Fibroblast of lung (primary cell): Measurements from ENCODE around the gene XPO5. TPM values are rescaled to one million over a fixed set of nuclear protein-coding genes. Genes with fewer than 3 reads are reported as not detected.
A peak's percentile ranks its signal among the peaks of the same experiment; 100 is the strongest.

Experiments
- DNase-seq, 2 donors: peaks; one replicate each; pipeline versions ENCODE4 v3.0.0 to v3.0.0-alpha.2; 2010; ENCODE audit warnings: low read depth in 2 of 2
- H2AFZ ChIP-seq: 2 replicates; pipeline ENCODE4 v1.5.1; 2012; ENCODE audit warnings: low read length, control low read depth, inconsistent platforms
- H3K27ac ChIP-seq: 2 replicates; pipeline ENCODE4 v1.5.1; 2011; ENCODE audit warnings: low read length, control low read depth; ENCODE audit not compliant: insufficient read depth
- H3K27me3 ChIP-seq: 2 replicates; pipeline ENCODE4 v1.5.1; 2011; ENCODE audit warnings: mild to moderate bottlenecking, low read length; ENCODE audit not compliant: control insufficient read depth, insufficient read depth
- H3K36me3 ChIP-seq: 2 replicates; pipeline ENCODE4 v1.5.1; 2011; ENCODE audit warnings: low read length; ENCODE audit not compliant: control insufficient read depth, insufficient read depth
- H3K4me1 ChIP-seq: 2 replicates; pipeline ENCODE4 v1.5.1; 2011; ENCODE audit warnings: low read length; ENCODE audit not compliant: control insufficient read depth, insufficient read depth; ENCODE audit errors: extremely low read depth
- H3K4me2 ChIP-seq: 2 replicates; pipeline ENCODE4 v1.5.1; 2011; ENCODE audit warnings: low read length, control low read depth; ENCODE audit not compliant: insufficient read depth; ENCODE audit errors: extremely low read depth
- H3K4me3 ChIP-seq, 4 experiments: fragments of 200-600 bp in 1 of 4; sonication (generic) in 1 of 4; replicated peaks in 1 of 4; 2 replicates each; pipeline ENCODE4 v1.5.1; 2011 to 2016; ENCODE audit warnings: low read length in 4 of 4, low read depth in 3 of 4, mild to moderate bottlenecking in 3 of 4, control low read depth in 2 of 4, inconsistent platforms in 1 of 4, mixed read lengths in 1 of 4; ENCODE audit not compliant: insufficient read depth in 1 of 4; ENCODE audit errors: control extremely low read depth in 1 of 4
- H3K79me2 ChIP-seq: 2 replicates; pipeline ENCODE4 v1.5.1; 2012; ENCODE audit warnings: mild to moderate bottlenecking, low read length, inconsistent platforms; ENCODE audit not compliant: control insufficient read depth, insufficient read depth
- H3K9ac ChIP-seq: 2 replicates; pipeline ENCODE4 v1.5.1; 2011; ENCODE audit warnings: mild to moderate bottlenecking, low read length, control low read depth; ENCODE audit not compliant: insufficient read depth
- H3K9me3 ChIP-seq: 2 replicates; pipeline ENCODE4 v1.5.1; 2012; ENCODE audit warnings: low read depth, low read length; ENCODE audit not compliant: control insufficient read depth, insufficient read depth
- H4K20me1 ChIP-seq: 2 replicates; pipeline ENCODE4 v1.5.1; 2011; ENCODE audit warnings: low read length; ENCODE audit not compliant: control insufficient read depth, insufficient read depth; ENCODE audit errors: extremely low read depth
- EZH2 ChIP-seq: IDR thresholded peaks from 2 replicates; pipeline ENCODE4 v1.5.1; 2012; ENCODE audit warnings: low read length, control low read depth, mild to moderate bottlenecking; ENCODE audit errors: missing control alignments
- polyA plus RNA-seq, 2 donors: library from polyadenylated mRNA; depleted of rRNA in 1 of 2; stranded (reverse) in 1 of 2; unstranded in 1 of 2; fragments of >200 nt; gene quantifications; 2 replicates each; pipeline ENCODE4 v1.2.1, GENCODE V29; 2011 to 2012; ENCODE audit warnings: missing spikeins in 1 of 2
- total RNA-seq: library from RNA; depleted of rRNA; stranded (reverse); fragments of >200 nt; gene quantifications from 2 replicates; pipeline ENCODE4 v1.2.1, GENCODE V29; 2014
- TF ChIP-seq, protein P1 (sequence below), 2 donors: IDR thresholded peaks in 1 of 2; conservative IDR thresholded peaks in 1 of 2; 1 replicate in 1 of 2; 2 replicates in 1 of 2; pipeline ENCODE4 v1.5.1; 2011 to 2012; ENCODE audit warnings: low read length in 2 of 2, control low read depth in 1 of 2, inconsistent platforms in 1 of 2, low read depth in 1 of 2, mild to moderate bottlenecking in 1 of 2

Gene XPO5
- total and polyA plus RNA-seq, 2 donors (not counting 1 experiment from before 2014, with no cell fraction given): 20.5 to 21.7 TPM

DNA sequence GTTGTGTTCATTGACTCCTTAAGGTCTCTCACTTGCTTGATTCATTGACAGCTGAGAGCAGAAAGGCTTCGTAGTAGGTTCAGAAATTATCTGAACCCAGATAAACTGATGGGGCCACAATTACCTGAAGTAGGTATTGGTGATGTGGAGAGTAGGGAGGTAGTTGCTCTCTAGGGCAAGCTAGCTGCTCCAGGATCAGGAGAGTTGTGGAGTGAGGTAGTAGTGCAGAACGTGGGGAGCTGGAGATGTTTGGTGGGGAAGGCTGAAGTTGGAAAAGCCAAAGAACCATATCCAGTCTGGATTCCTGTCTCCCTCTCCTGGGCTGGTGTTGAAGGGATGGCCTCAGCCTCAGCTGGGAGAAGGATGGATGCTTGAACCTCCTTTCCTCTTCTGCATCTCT lies 82.6 kb downstream of the XPO5 start:
- H3K27ac ChIP-seq: no peak overlapping the region
- no peaks in the 10 kb centered on the region for H3K36me3 ChIP-seq
- no peak overlapping the region for H3K9ac ChIP-seq
- H3K27me3 ChIP-seq: no peaks in the 10 kb centered on the region
- TF ChIP-seq EZH2: no peak
- TF ChIP-seq, protein P1, sequence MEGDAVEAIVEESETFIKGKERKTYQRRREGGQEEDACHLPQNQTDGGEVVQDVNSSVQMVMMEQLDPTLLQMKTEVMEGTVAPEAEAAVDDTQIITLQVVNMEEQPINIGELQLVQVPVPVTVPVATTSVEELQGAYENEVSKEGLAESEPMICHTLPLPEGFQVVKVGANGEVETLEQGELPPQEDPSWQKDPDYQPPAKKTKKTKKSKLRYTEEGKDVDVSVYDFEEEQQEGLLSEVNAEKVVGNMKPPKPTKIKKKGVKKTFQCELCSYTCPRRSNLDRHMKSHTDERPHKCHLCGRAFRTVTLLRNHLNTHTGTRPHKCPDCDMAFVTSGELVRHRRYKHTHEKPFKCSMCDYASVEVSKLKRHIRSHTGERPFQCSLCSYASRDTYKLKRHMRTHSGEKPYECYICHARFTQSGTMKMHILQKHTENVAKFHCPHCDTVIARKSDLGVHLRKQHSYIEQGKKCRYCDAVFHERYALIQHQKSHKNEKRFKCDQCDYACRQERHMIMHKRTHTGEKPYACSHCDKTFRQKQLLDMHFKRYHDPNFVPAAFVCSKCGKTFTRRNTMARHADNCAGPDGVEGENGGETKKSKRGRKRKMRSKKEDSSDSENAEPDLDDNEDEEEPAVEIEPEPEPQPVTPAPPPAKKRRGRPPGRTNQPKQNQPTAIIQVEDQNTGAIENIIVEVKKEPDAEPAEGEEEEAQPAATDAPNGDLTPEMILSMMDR (conservative IDR thresholded peaks at IDR 0.05 in 1 of 2, IDR thresholded peaks at IDR 0.05 in 1 of 2; ENCODE audit: low read depth in 1 of 2, low read length in 2 of 2): no peak
- no peak overlapping the region for H3K4me3 ChIP-seq
- H3K9me3 ChIP-seq: no peaks in the 10 kb centered on the region
- no peaks in the 10 kb centered on the region for H4K20me1 ChIP-seq
- peaks cover 29% of the 10 kb centered on the region for H3K4me1 ChIP-seq
- H3K79me2 ChIP-seq: peaks cover 12% of the 10 kb centered on the region
- DNase-seq: no peak
- H2AFZ ChIP-seq: no peak overlapping the region
- no peak overlapping the region for H3K4me2 ChIP-seq

DNA sequence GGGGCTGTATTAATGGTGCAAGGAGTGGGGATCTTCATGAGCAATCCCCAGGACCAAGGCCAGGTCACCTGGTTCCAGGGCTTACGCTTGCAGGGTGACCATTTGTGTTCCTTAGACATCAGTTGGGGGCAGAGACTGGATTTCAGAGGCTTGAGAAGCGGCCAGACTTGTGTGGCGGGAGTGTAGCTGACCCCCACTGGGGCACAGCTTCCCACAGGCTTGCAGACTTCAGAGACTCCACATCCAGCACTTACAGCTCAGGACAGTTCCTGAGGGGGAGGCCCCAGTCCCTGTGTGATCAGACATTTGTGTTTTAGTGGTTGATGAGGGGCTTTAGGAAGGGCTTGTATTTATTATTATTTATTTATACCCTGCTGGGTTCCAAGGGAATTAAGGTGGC lies 83.2 kb downstream of the XPO5 start:
- Histone ChIP-seq H3K4me3 (peak overlapping the region in 1 of 4 experiments; percentile 27), H3K9ac (no peak overlapping the region)

DNA sequence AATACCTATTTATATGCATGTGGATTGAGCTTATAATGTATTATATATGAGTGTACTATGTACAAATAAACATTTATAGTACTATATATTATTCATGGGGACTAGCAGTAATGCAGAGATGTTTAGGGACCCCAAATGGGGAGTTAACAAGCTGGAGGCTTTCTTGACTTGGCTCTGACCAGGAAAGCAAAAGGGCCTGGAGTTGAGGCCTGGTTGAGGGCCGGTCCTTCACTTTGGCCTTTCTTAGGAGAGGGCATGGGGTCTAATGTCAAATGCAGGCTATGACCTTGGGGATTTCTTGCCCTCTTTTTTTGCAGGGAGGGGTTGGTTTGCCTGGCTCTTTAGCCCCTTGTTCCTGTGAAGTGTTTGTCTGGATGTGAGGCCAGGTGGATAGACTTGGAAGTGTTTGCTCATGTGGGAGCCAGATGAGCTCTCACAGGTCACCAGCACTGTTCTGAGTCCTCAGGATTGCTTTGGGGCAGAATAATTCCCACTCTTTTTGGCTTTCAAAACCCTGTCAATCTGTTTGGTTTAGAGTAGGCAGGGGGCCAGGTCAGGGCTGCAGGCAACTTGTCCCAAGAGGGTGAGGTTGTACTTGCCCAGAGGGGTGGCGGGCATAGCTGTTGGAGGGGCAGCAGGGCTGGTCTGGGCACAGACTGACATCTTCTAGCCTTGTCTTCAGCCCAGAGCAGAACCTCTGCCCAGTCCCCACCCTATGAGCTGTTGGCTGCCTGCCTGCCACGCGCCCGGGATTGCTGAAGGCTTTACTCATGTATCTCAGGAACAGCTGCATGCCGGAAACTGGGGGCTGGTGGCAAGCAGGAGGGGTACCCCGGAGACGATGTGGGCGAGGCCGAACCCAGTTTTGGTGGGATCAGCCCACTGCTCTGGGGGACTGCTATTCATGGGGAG lies 83.8 kb downstream of the XPO5 start:
- TF ChIP-seq EZH2: no peak
- TF ChIP-seq, protein P1 (conservative IDR thresholded peaks at IDR 0.05 in 1 of 2, IDR thresholded peaks at IDR 0.05 in 1 of 2; ENCODE audit: low read depth in 1 of 2, low read length in 2 of 2): no peak
- Histone ChIP-seq H3K9me3 (no peaks in the 10 kb centered on the region), H4K20me1 (no peaks in the 10 kb centered on the region), H3K79me2 (peaks cover 15% of the 10 kb centered on the region), H3K9ac (no peak overlapping the region), H3K4me1 (peaks cover 28% of the 10 kb centered on the region), H3K4me2 (peak overlapping the region; percentile 84), H3K27ac (peak overlapping the region; percentile 43), H2AFZ (no peak overlapping the region), H3K36me3 (no peaks in the 10 kb centered on the region), H3K27me3 (no peaks in the 10 kb centered on the region), H3K4me3 (peak overlapping the region in 1 of 4 experiments; percentile 27)
- DNase-seq: peak; percentile 74 to 80

More for the DNA sequence above, 83.2 kb downstream of the XPO5 start:
- TF ChIP-seq, protein P1 (conservative IDR thresholded peaks at IDR 0.05 in 1 of 2, IDR thresholded peaks at IDR 0.05 in 1 of 2; ENCODE audit: low read depth in 1 of 2, low read length in 2 of 2): no peak
- TF ChIP-seq EZH2: no peak
- H3K4me2 ChIP-seq: peak overlapping the region; percentile 84
- peaks cover 29% of the 10 kb centered on the region for H3K4me1 ChIP-seq
- no peaks in the 10 kb centered on the region for H3K27me3 ChIP-seq
- H3K79me2 ChIP-seq: peaks cover 12% of the 10 kb centered on the region
- H3K9me3 ChIP-seq: no peaks in the 10 kb centered on the region
- peak overlapping the region; percentile 43 for H3K27ac ChIP-seq
- no peaks in the 10 kb centered on the region for H4K20me1 ChIP-seq
- no peak overlapping the region for H2AFZ ChIP-seq
- peak in 1 of 2 donors; percentile 62 for DNase-seq
- no peaks in the 10 kb centered on the region for H3K36me3 ChIP-seq
